Mucosa of descending colon (tissue), 3 donors: ENCODE results near the gene HEBP1. TPM values are rescaled to one million over a fixed set of nuclear protein-coding genes. Genes with fewer than 3 reads are reported as not detected.
"Not testable (repeated sequence)": the region's sequence is repeated elsewhere in the genome, so short reads cannot be mapped to it uniquely, and the experiment has no call there.

Experiments used
- ATAC-seq: fragments of 200-7000 bp; cut with Tn5 transposase; one replicate; pipeline ENCODE4 v1.9.1; 2020; ENCODE audit warnings: mild to moderate bottlenecking, moderate library complexity
- DNase-seq, 3 donors: peaks; one replicate each; pipeline ENCODE4 v3.0.0-alpha.2; 2020
- H3K36me3 ChIP-seq: fragments of 200-600 bp; one replicate; pipeline ENCODE4 v1.8.0; 2021; ENCODE audit warnings: low read depth, mild to moderate bottlenecking
- H3K4me1 ChIP-seq: fragments of 200-600 bp; one replicate; pipeline ENCODE4 v1.8.0; 2021; ENCODE audit warnings: low read depth, mild to moderate bottlenecking
- H3K4me3 ChIP-seq: fragments of 200-600 bp; one replicate; pipeline ENCODE4 v1.8.0; 2021; ENCODE audit warnings: mild to moderate bottlenecking
- H3K9me3 ChIP-seq: fragments of 200-600 bp; one replicate; pipeline ENCODE4 v1.8.0; 2021; ENCODE audit warnings: mild to moderate bottlenecking
- CTCF ChIP-seq: fragments of 200-600 bp; IDR thresholded peaks from one replicate; pipeline ENCODE4 v1.8.0; 2022; ENCODE audit warnings: antibody characterized with exemption, mild to moderate bottlenecking
- intact Hi-C, 2 donors: fragments of 100-400 bp; cut with DNase I in 1 of 2; cut with micrococcal nuclease in 1 of 2; formaldehyde crosslinking; loops; one replicate each; pipeline versions ENCODE4 v1.11.0 to v1.11.1; 2022; cut with DNase I, micrococcal nuclease
- total RNA-seq, 3 donors: library from RNA; stranded (reverse); fragmentation: NEBNext Ultra II Directional in 2 of 3; extraction: Animal tissue kit (Norgen Biotek cat#: 25700) in 2 of 3; gene quantifications; one replicate each; pipeline versions ENCODE4 v1.2.1 to v1.2.4, GENCODE V29; 2021 to 2023
- donor health status: DM: no; HTN: no; CAD: no; lungs with moderate emphysema.
- donor health status: DM: no; HTN: no; CAD: no.
- donor health status: DM: no; HTN: yes; CAD: no.

Gene HEBP1
- total RNA-seq, 3 donors from 2014 or later = 46.0 to 68.1 (median 62.1) TPM

GRCh38 chr12:13036881-13037280 lies 36.8 kb upstream of the HEBP1 start:
- no peak overlapping the region for H3K4me3 ChIP-seq
- no peaks in the 10 kb centered on the region for H3K36me3 ChIP-seq
- ATAC-seq = no peak
- H3K4me1 ChIP-seq = peaks cover 11% of the 10 kb centered on the region
- no peaks in the 10 kb centered on the region for H3K9me3 ChIP-seq
- no peak for TF ChIP-seq CTCF
- intact Hi-C loops = no loop called here
- DNase-seq = no peak

- DNase-seq, H3K9me3 ChIP-seq, H3K4me3 ChIP-seq, intact Hi-C loops, ATAC-seq, H3K4me1 ChIP-seq, H3K36me3 ChIP-seq: not testable (repeated sequence)
Observed at GRCh38 chr12:13035335-13035734, 35.3 kb upstream of the HEBP1 start.

- no peak for TF ChIP-seq CTCF
- ATAC-seq (no peak), DNase-seq (no peak)
- intact Hi-C loops = no loop called here
- Histone ChIP-seq H3K9me3 (no peaks in the 10 kb centered on the region), H3K4me3 (no peak overlapping the region), H3K4me1 (no peaks in the 10 kb centered on the region), H3K36me3 (no peaks in the 10 kb centered on the region)
Observed at GRCh38 chr12:13033476-13033875, 33.4 kb upstream of the HEBP1 start.

GRCh38 chr12:13032164-13032563 lies 32.1 kb upstream of the HEBP1 start:
- Histone ChIP-seq H3K4me1 (no peaks in the 10 kb centered on the region), H3K9me3 (no peaks in the 10 kb centered on the region), H3K4me3 (no peak overlapping the region), H3K36me3 (no peaks in the 10 kb centered on the region)
- intact Hi-C loops = no loop called here
- DNase-seq (no peak), ATAC-seq (no peak)
- TF ChIP-seq CTCF = no peak

- no peak for TF ChIP-seq CTCF
- no peak for ATAC-seq
- DNase-seq = no peak
Observed at GRCh38 chr12:13030541-13031291, 30.7 kb upstream of the HEBP1 start.

GRCh38 chr12:13028825-13029570 lies 28.9 kb upstream of the HEBP1 start:
- DNase-seq (no peak), ATAC-seq (no peak)
- intact Hi-C loops = no loop called here
- Histone ChIP-seq H3K9me3 (no peaks in the 10 kb centered on the region), H3K4me1 (no peaks in the 10 kb centered on the region), H3K36me3 (no peaks in the 10 kb centered on the region), H3K4me3 (no peak overlapping the region)
- TF ChIP-seq CTCF = no peak

More at GRCh38 chr12:13030541-13031291, 30.7 kb upstream of the HEBP1 start:
- Histone ChIP-seq H3K4me3 (no peak overlapping the region), H3K36me3 (no peaks in the 10 kb centered on the region), H3K9me3 (no peaks in the 10 kb centered on the region), H3K4me1 (no peaks in the 10 kb centered on the region)
- intact Hi-C loops = no loop called here
